SK-N-SH (cell line): ENCODE measurements around the gene C19orf47.

Experiments
- GABPA ChIP-seq: IDR thresholded peaks from 2 replicates; pipeline ENCODE4 v1.4.0; 2012; ENCODE audit warnings: low read depth, mild to moderate bottlenecking
- JUND ChIP-seq: IDR thresholded peaks from 2 replicates; pipeline ENCODE4 v1.4.0; 2012
- MXI1 ChIP-seq: IDR thresholded peaks from 2 replicates; pipeline ENCODE4 v1.6.1; 2012; ENCODE audit warnings: mild to moderate bottlenecking, low read depth, low read length, improper control_type of control experiment
- POLR2AphosphoS5 ChIP-seq: IDR thresholded peaks from 2 replicates; pipeline ENCODE4 v1.6.1; 2012; ENCODE audit warnings: low read depth, low read length
- RCOR1 ChIP-seq: fragments of 150-350 bp; IDR thresholded peaks from 2 replicates; pipeline ENCODE4 v1.6.1; 2017; ENCODE audit warnings: antibody characterized with exemption, low read length
- TAF1 ChIP-seq: IDR thresholded peaks from 2 replicates; pipeline ENCODE4 v1.6.1; 2012; ENCODE audit warnings: low read depth, mild to moderate bottlenecking, low read length, moderate library complexity, borderline replicate concordance
- TEAD4 ChIP-seq: IDR thresholded peaks from 2 replicates; pipeline ENCODE4 v1.4.0; 2012; ENCODE audit warnings: mild to moderate bottlenecking, borderline replicate concordance; ENCODE audit not compliant: insufficient read depth
- TF ChIP-seq, protein P1 (sequence below): fragments of 150-350 bp; IDR thresholded peaks from 2 replicates; pipeline ENCODE4 v1.6.1; 2016; ENCODE audit warnings: mild to moderate bottlenecking, low read depth, low read length
- TF ChIP-seq, protein P2 (sequence below): fragments of 150-350 bp; IDR thresholded peaks from 2 replicates; pipeline ENCODE4 v1.6.1; 2017; ENCODE audit warnings: antibody characterized with exemption, low read length, low read depth, borderline replicate concordance
- TF ChIP-seq, protein P3 (sequence below): fragments of 200-600 bp; sonication (generic); IDR thresholded peaks from 2 replicates; pipeline ENCODE4 v1.6.1; 2017; ENCODE audit warnings: antibody characterized with exemption, mild to moderate bottlenecking, moderate library complexity
- TF ChIP-seq, protein P4 (sequence below): IDR thresholded peaks from 2 replicates; pipeline ENCODE4 v1.4.0; 2012; ENCODE audit warnings: low read depth, borderline replicate concordance
- TF ChIP-seq, protein P5 (sequence below): IDR thresholded peaks from 2 replicates; pipeline ENCODE4 v1.4.0; 2012; ENCODE audit warnings: low read depth
- TF ChIP-seq, protein P6 (sequence below): IDR thresholded peaks from 2 replicates; pipeline ENCODE4; 2012

DNA sequence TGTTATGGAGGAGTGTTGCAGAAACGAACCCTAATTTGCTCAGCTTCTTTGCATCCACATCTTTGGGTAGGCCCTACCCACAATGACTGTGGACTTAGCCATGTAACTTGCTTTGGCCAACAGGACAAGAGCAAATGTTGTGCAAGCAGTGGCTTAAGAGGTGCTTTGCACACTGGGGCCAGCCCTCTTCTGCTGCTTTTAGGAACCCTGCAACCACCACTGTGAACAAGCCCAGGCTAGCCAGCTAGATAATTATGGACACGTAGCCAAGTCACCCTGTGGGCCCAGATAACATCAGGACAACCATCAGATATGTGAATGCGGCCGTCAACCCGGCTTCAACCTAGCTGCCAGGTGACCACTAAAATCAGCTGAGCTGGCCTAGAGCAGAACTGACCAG is 17.1 kb downstream of the C19orf47 start:
- TF ChIP-seq GABPA: no peak
- TF ChIP-seq, protein P1, sequence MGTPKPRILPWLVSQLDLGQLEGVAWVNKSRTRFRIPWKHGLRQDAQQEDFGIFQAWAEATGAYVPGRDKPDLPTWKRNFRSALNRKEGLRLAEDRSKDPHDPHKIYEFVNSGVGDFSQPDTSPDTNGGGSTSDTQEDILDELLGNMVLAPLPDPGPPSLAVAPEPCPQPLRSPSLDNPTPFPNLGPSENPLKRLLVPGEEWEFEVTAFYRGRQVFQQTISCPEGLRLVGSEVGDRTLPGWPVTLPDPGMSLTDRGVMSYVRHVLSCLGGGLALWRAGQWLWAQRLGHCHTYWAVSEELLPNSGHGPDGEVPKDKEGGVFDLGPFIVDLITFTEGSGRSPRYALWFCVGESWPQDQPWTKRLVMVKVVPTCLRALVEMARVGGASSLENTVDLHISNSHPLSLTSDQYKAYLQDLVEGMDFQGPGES: no peak
- TF ChIP-seq POLR2AphosphoS5: no peak
- TF ChIP-seq, protein P2, sequence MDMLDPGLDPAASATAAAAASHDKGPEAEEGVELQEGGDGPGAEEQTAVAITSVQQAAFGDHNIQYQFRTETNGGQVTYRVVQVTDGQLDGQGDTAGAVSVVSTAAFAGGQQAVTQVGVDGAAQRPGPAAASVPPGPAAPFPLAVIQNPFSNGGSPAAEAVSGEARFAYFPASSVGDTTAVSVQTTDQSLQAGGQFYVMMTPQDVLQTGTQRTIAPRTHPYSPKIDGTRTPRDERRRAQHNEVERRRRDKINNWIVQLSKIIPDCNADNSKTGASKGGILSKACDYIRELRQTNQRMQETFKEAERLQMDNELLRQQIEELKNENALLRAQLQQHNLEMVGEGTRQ: no peak
- TF ChIP-seq, protein P3, sequence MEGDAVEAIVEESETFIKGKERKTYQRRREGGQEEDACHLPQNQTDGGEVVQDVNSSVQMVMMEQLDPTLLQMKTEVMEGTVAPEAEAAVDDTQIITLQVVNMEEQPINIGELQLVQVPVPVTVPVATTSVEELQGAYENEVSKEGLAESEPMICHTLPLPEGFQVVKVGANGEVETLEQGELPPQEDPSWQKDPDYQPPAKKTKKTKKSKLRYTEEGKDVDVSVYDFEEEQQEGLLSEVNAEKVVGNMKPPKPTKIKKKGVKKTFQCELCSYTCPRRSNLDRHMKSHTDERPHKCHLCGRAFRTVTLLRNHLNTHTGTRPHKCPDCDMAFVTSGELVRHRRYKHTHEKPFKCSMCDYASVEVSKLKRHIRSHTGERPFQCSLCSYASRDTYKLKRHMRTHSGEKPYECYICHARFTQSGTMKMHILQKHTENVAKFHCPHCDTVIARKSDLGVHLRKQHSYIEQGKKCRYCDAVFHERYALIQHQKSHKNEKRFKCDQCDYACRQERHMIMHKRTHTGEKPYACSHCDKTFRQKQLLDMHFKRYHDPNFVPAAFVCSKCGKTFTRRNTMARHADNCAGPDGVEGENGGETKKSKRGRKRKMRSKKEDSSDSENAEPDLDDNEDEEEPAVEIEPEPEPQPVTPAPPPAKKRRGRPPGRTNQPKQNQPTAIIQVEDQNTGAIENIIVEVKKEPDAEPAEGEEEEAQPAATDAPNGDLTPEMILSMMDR: no peak
- TF ChIP-seq, protein P4, sequence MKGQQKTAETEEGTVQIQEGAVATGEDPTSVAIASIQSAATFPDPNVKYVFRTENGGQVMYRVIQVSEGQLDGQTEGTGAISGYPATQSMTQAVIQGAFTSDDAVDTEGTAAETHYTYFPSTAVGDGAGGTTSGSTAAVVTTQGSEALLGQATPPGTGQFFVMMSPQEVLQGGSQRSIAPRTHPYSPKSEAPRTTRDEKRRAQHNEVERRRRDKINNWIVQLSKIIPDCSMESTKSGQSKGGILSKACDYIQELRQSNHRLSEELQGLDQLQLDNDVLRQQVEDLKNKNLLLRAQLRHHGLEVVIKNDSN: no peak
- TF ChIP-seq MXI1: no peak
- no peak for TF ChIP-seq JUND
- TF ChIP-seq TEAD4: no peak
- TF ChIP-seq RCOR1: no peak
- no peak for TF ChIP-seq TAF1
- TF ChIP-seq, protein P5, sequence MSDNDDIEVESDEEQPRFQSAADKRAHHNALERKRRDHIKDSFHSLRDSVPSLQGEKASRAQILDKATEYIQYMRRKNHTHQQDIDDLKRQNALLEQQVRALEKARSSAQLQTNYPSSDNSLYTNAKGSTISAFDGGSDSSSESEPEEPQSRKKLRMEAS: no peak
- TF ChIP-seq, protein P6, sequence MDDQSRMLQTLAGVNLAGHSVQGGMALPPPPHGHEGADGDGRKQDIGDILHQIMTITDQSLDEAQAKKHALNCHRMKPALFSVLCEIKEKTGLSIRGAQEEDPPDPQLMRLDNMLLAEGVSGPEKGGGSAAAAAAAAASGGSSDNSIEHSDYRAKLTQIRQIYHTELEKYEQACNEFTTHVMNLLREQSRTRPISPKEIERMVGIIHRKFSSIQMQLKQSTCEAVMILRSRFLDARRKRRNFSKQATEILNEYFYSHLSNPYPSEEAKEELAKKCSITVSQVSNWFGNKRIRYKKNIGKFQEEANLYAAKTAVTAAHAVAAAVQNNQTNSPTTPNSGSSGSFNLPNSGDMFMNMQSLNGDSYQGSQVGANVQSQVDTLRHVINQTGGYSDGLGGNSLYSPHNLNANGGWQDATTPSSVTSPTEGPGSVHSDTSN: no peak
